Pons (tissue), 1 donor: ENCODE measurements around the gene HIC1.
A peak's percentile ranks its signal among the peaks of the same experiment; 100 is the strongest.

Experiments used
- DNase-seq: peaks from one replicate; pipeline ENCODE4 v3.0.0-alpha.2; 2016; ENCODE audit warnings: low spot score

Gene HIC1

GRCh38 chr17:2081564-2081963 lies 26.7 kb downstream of the HIC1 start:
- no peak for DNase-seq

- no peak for DNase-seq
These were observed 27.3 kb downstream of the HIC1 start for GRCh38 chr17:2082003-2082781.

- DNase-seq = peak; percentile 83
These were observed 28.7 kb downstream of the HIC1 start for GRCh38 chr17:2083613-2084035.

GRCh38 chr17:2084036-2084765 lies 29.3 kb downstream of the HIC1 start:
- DNase-seq = no peak

GRCh38 chr17:2084766-2085647 lies 30.1 kb downstream of the HIC1 start:
- DNase-seq = no peak

- no peak for DNase-seq
These were observed 30.7 kb downstream of the HIC1 start for GRCh38 chr17:2085648-2085949.

- DNase-seq = no peak
These were observed 31.4 kb downstream of the HIC1 start for GRCh38 chr17:2086306-2086705.

GRCh38 chr17:2087597-2088211 lies 32.8 kb downstream of the HIC1 start:
- DNase-seq = peak; percentile 78

GRCh38 chr17:2089021-2089422 lies 34.1 kb downstream of the HIC1 start:
- DNase-seq = no peak

GRCh38 chr17:2090210-2090641 lies 35.3 kb downstream of the HIC1 start:
- no peak for DNase-seq

GRCh38 chr17:2090804-2091534 lies 36.1 kb downstream of the HIC1 start:
- no peak for DNase-seq

GRCh38 chr17:2092253-2092652 lies 37.4 kb downstream of the HIC1 start:
- DNase-seq = no peak

- no peak for DNase-seq
These were observed 38.4 kb downstream of the HIC1 start for GRCh38 chr17:2093349-2093748.

- DNase-seq = peak; percentile 37
These were observed 40.1 kb downstream of the HIC1 start for GRCh38 chr17:2094891-2095535.

GRCh38 chr17:2095536-2095910 lies 40.6 kb downstream of the HIC1 start:
- DNase-seq = no peak

- no peak for DNase-seq
These were observed 46.8 kb downstream of the HIC1 start for GRCh38 chr17:2101448-2102257.

GRCh38 chr17:2102931-2103809 lies 48.3 kb downstream of the HIC1 start:
- DNase-seq = no peak

GRCh38 chr17:2105663-2106062 lies 50.8 kb downstream of the HIC1 start:
- no peak for DNase-seq

GRCh38 chr17:2106308-2106955 lies 51.5 kb downstream of the HIC1 start:
- DNase-seq = no peak
